ENCODE data around the gene CRLF1. TPM values are rescaled to one million over a fixed set of nuclear protein-coding genes. Genes with fewer than 3 reads are reported as not detected.

The CRLF1 gene
- total RNA-seq, 1 donor from 2014 or later: 55.3 TPM

DNA sequence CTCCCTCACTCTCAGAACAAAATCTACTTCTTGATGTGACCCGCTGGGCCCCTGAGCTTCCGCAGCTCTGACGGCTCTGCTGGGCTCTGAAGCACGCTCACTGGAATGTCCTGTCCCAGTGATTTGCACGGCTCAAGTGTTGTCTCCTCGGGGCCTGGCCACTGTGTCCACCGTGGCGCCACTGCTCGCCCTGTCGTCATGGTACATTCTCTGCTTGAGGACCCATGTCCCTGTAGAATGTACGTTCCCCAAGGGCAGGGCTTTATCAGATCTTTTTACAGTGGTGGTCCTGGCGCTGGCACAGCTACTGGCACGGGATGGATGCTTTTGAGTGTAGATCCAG is 42.3 kb upstream of the CRLF1 start:
- TF ChIP-seq, protein P1, sequence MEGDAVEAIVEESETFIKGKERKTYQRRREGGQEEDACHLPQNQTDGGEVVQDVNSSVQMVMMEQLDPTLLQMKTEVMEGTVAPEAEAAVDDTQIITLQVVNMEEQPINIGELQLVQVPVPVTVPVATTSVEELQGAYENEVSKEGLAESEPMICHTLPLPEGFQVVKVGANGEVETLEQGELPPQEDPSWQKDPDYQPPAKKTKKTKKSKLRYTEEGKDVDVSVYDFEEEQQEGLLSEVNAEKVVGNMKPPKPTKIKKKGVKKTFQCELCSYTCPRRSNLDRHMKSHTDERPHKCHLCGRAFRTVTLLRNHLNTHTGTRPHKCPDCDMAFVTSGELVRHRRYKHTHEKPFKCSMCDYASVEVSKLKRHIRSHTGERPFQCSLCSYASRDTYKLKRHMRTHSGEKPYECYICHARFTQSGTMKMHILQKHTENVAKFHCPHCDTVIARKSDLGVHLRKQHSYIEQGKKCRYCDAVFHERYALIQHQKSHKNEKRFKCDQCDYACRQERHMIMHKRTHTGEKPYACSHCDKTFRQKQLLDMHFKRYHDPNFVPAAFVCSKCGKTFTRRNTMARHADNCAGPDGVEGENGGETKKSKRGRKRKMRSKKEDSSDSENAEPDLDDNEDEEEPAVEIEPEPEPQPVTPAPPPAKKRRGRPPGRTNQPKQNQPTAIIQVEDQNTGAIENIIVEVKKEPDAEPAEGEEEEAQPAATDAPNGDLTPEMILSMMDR (IDR thresholded peaks at IDR 0.05; ENCODE audit: partially characterized antibody, unreplicated experiment): no peak
- H3K27ac Mint-ChIP-seq (ENCODE audit: unreplicated experiment): no peak overlapping the region
- peaks cover 3% of the 10 kb centered on the region for H3K27me3 Mint-ChIP-seq (ENCODE audit: unreplicated experiment)
- peaks cover 20% of the 10 kb centered on the region for H3K4me1 Mint-ChIP-seq (ENCODE audit: low read depth, unreplicated experiment)
- peaks cover 2% of the 10 kb centered on the region for H3K9me3 Mint-ChIP-seq (ENCODE audit: unreplicated experiment)
- H3K4me3 Mint-ChIP-seq (ENCODE audit: unreplicated experiment): no peak overlapping the region
- peaks cover 4% of the 10 kb centered on the region for H3K36me3 Mint-ChIP-seq (ENCODE audit: unreplicated experiment)
- DNase-seq: no peak

DNA sequence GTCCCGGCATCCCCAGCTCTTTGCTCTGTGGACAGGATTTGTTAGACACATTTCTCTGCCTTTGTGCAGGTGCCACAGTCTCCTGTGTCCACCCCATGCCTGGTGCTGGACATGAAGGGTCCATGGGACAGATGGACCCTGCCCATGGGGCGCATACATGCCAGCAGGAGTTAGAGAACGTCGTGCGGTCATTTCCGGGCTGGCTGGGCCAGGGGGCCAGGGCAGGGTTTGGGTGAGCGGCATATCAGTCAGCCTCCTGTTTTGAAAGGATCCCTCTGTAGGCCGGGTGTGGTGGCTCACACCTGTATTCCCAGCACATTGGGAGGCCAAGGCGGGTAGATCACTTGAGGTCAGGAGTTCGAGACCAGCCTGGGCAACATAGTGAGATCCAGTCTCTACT is 41.2 kb upstream of the CRLF1 start:
- Mint-ChIP-seq H3K4me1 (ENCODE audit: low read depth, unreplicated experiment) (peaks cover 20% of the 10 kb centered on the region), H3K27ac (ENCODE audit: unreplicated experiment) (no peak overlapping the region), H3K27me3 (ENCODE audit: unreplicated experiment) (peaks cover 3% of the 10 kb centered on the region), H3K4me3 (ENCODE audit: unreplicated experiment) (no peak overlapping the region), H3K9me3 (ENCODE audit: unreplicated experiment) (peaks cover 2% of the 10 kb centered on the region), H3K36me3 (ENCODE audit: unreplicated experiment) (peaks cover 4% of the 10 kb centered on the region)
- DNase-seq: no peak
- TF ChIP-seq, protein P1 (IDR thresholded peaks at IDR 0.05; ENCODE audit: partially characterized antibody, unreplicated experiment): no peak

DNA sequence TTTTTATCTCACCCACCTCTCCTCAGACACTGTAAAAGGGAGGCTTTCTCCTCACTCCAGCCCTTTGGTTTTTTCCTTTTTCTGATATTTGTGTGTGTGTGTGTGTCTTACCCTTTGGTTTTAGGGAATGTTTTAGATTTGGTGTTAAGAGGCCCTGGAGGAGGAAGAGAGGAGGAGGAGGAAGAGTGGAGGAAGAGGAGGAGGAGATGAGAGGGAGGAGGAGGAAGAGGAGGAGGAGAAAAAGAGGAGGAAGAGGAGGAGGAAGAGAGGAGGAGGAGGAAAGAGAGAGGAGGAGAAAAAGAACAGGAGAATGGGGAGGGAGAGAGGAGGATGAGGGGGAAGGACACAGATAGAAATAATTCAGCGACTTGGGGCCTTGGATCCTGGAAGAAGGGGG is 40.8 kb upstream of the CRLF1 start:
- peaks cover 2% of the 10 kb centered on the region for H3K9me3 Mint-ChIP-seq (ENCODE audit: unreplicated experiment)
- H3K27ac Mint-ChIP-seq (ENCODE audit: unreplicated experiment): peak overlapping the region; percentile 2
- no peak for DNase-seq
- peaks cover 4% of the 10 kb centered on the region for H3K36me3 Mint-ChIP-seq (ENCODE audit: unreplicated experiment)
- H3K4me1 Mint-ChIP-seq (ENCODE audit: low read depth, unreplicated experiment): peaks cover 20% of the 10 kb centered on the region
- peaks cover 3% of the 10 kb centered on the region for H3K27me3 Mint-ChIP-seq (ENCODE audit: unreplicated experiment)
- TF ChIP-seq, protein P1 (IDR thresholded peaks at IDR 0.05; ENCODE audit: partially characterized antibody, unreplicated experiment): no peak
- H3K4me3 Mint-ChIP-seq (ENCODE audit: unreplicated experiment): no peak overlapping the region

DNA sequence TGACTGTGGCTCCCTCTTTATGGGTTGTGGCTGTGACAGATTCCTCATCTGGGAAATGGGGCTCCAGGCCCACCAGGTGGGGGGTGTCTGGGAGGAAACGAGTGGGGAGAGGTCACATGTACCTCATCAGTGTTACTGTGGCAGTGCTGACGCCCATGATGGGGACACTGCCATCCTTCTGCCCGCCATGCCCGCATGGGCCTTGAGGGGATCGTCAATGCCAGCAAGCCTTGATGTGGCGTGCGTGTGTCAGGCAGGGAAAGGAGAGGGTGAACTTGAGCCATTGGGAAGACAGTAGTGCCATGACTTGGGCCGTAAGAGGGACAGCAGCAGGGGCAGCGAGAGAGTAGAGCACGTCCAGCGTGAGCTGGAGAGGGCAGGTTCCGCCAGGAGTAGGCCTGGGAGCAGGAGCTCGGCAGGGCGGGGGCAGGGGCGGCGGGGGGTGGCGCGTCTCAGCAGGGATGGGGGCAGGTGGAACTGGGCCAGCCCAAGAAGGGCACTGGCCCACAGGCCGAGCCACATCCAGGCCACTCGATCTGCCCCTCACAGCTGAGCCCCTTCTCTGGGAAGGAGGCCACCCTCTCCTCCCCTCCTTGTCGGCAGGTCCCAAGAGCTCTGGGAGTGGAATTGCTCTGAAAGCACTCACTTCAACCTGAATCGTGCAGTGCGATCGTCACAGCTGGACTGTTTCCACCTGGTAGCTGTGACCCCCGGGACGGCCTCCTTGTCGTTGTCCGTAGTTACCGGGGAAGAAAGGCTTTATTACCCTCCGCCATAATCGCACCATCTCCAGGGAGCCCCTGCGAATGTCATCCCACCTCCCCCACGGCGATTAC is 40.2 kb upstream of the CRLF1 start:
- Mint-ChIP-seq H3K4me3 (ENCODE audit: unreplicated experiment) (no peak overlapping the region), H3K27ac (ENCODE audit: unreplicated experiment) (no peak overlapping the region), H3K27me3 (ENCODE audit: unreplicated experiment) (no peaks in the 10 kb centered on the region), H3K9me3 (ENCODE audit: unreplicated experiment) (peaks cover 2% of the 10 kb centered on the region), H3K36me3 (ENCODE audit: unreplicated experiment) (peaks cover 4% of the 10 kb centered on the region), H3K4me1 (ENCODE audit: low read depth, unreplicated experiment) (peaks cover 20% of the 10 kb centered on the region)
- DNase-seq: peak; percentile 55
- TF ChIP-seq, protein P1 (IDR thresholded peaks at IDR 0.05; ENCODE audit: partially characterized antibody, unreplicated experiment): no peak

GRCh38 chr19:18645035-18645511 is 38.5 kb upstream of the CRLF1 start:
- Mint-ChIP-seq H3K27me3 (ENCODE audit: unreplicated experiment) (no peaks in the 10 kb centered on the region), H3K9me3 (ENCODE audit: unreplicated experiment) (peaks cover 2% of the 10 kb centered on the region), H3K36me3 (ENCODE audit: unreplicated experiment) (peaks cover 4% of the 10 kb centered on the region), H3K4me1 (ENCODE audit: low read depth, unreplicated experiment) (peaks cover 13% of the 10 kb centered on the region), H3K27ac (ENCODE audit: unreplicated experiment) (no peak overlapping the region), H3K4me3 (ENCODE audit: unreplicated experiment) (no peak overlapping the region)
- no peak for DNase-seq
- TF ChIP-seq, protein P1 (IDR thresholded peaks at IDR 0.05; ENCODE audit: partially characterized antibody, unreplicated experiment): no peak

Data from glutamatergic neuron (in vitro differentiated cells).